ENCODE measurements around the gene SLC6A3. TPM values are rescaled to one million over a fixed set of nuclear protein-coding genes. Genes with fewer than 3 reads are reported as not detected.

The SLC6A3 gene
- polyA plus RNA-seq, 3 donors, result not detected

- no peaks in the 10 kb centered on the region for H3K36me3 Mint-ChIP-seq
- H3K27me3 ChIP-seq (ENCODE audit: control insufficient read depth in 2 of 2, insufficient read depth in 2 of 2, low read length in 2 of 2), result peaks cover 0 to 3% of the 10 kb centered on the region in 2 donors
- H3K36me3 ChIP-seq (replicated peaks in 1 of 2; ENCODE audit: control insufficient read depth in 1 of 2, insufficient read depth in 2 of 2, low read length in 2 of 2), result no peaks in the 10 kb centered on the region
- no peaks in the 10 kb centered on the region for H4K20me1 ChIP-seq (ENCODE audit: insufficient read depth, low read length)
- 64% methylated on average over 9 of the region's 11 CpGs for WGBS (ENCODE audit: insufficient coverage)
- no peak overlapping the region for H2AFZ ChIP-seq (ENCODE audit: insufficient read depth, low read depth, low read length, poor library complexity, severe bottlenecking)
- no peaks in the 10 kb centered on the region for H3K79me2 ChIP-seq (ENCODE audit: insufficient read depth, low read length)
- no peaks in the 10 kb centered on the region for H3K4me1 ChIP-seq (ENCODE audit: control insufficient read depth in 1 of 2, insufficient read depth in 2 of 2, low read length in 2 of 2)
- H3K4me2 ChIP-seq (replicated peaks; ENCODE audit: extremely low read depth, low read length, poor library complexity, severe bottlenecking), result no peak overlapping the region
- no peak for TF ChIP-seq CTCF (IDR thresholded peaks at IDR 0.05)
- no peak overlapping the region for H3K4me3 ChIP-seq (replicated peaks in 1 of 3; ENCODE audit: low read depth in 2 of 3, low read length in 3 of 3)
- no peaks in the 10 kb centered on the region for H3K4me1 Mint-ChIP-seq
- peaks cover 13 to 19% (median 16%) of the 10 kb centered on the region in 7 donors for H3K9me3 Mint-ChIP-seq
- no peak overlapping the region for H3K27ac ChIP-seq (ENCODE audit: low read depth in 1 of 2, low read length in 2 of 2)
- H3K4me3 Mint-ChIP-seq, result no peak overlapping the region
- DNase-seq, result no peak
- H3K9me3 ChIP-seq (replicated peaks in 1 of 2; ENCODE audit: control insufficient read depth in 1 of 2, insufficient read depth in 1 of 2, low read length in 2 of 2), result peaks cover 7 to 20% of the 10 kb centered on the region in 2 donors
- peaks cover 8 to 24% (median 13%) of the 10 kb centered on the region in 3 donors for H3K27me3 Mint-ChIP-seq (ENCODE audit: low read depth in 3 of 3)
- H3K9ac ChIP-seq (ENCODE audit: insufficient read depth, low read length, poor library complexity, severe bottlenecking), result no peak overlapping the region
- intact Hi-C loops (cut with micrococcal nuclease), result no loop called here
- H3K27ac Mint-ChIP-seq, result peak overlapping the region in 1 of 7 donors; percentile 1
These were observed 7.9 kb downstream of the SLC6A3 start for GRCh38 chr5:1437226-1437829.

- no peak for DNase-seq
- Histone ChIP-seq H3K4me1 (ENCODE audit: control insufficient read depth in 1 of 2, insufficient read depth in 2 of 2, low read length in 2 of 2) (no peaks in the 10 kb centered on the region), H3K4me2 (replicated peaks; ENCODE audit: extremely low read depth, low read length, poor library complexity, severe bottlenecking) (no peak overlapping the region), H3K27ac (ENCODE audit: low read depth in 1 of 2, low read length in 2 of 2) (no peak overlapping the region), H3K27me3 (ENCODE audit: control insufficient read depth in 2 of 2, insufficient read depth in 2 of 2, low read length in 2 of 2) (peaks cover 0 to 3% of the 10 kb centered on the region in 2 donors), H4K20me1 (ENCODE audit: insufficient read depth, low read length) (no peaks in the 10 kb centered on the region), H3K36me3 (replicated peaks in 1 of 2; ENCODE audit: control insufficient read depth in 1 of 2, insufficient read depth in 2 of 2, low read length in 2 of 2) (no peaks in the 10 kb centered on the region), H3K79me2 (ENCODE audit: insufficient read depth, low read length) (no peaks in the 10 kb centered on the region), H2AFZ (ENCODE audit: insufficient read depth, low read depth, low read length, poor library complexity, severe bottlenecking) (no peak overlapping the region), H3K9me3 (replicated peaks in 1 of 2; ENCODE audit: control insufficient read depth in 1 of 2, insufficient read depth in 1 of 2, low read length in 2 of 2) (peaks cover 13 to 26% of the 10 kb centered on the region in 2 donors), H3K9ac (ENCODE audit: insufficient read depth, low read length, poor library complexity, severe bottlenecking) (no peak overlapping the region), H3K4me3 (replicated peaks in 1 of 3; ENCODE audit: low read depth in 2 of 3, low read length in 3 of 3) (no peak overlapping the region)
- no peak for TF ChIP-seq CTCF (IDR thresholded peaks at IDR 0.05)
- Mint-ChIP-seq H3K27me3 (ENCODE audit: low read depth in 3 of 3) (peaks cover 5 to 17% (median 9%) of the 10 kb centered on the region in 3 donors), H3K9me3 (peaks cover 17 to 25% (median 20%) of the 10 kb centered on the region in 7 donors), H3K27ac (no peak overlapping the region), H3K4me3 (no peak overlapping the region), H3K36me3 (no peaks in the 10 kb centered on the region), H3K4me1 (no peaks in the 10 kb centered on the region)
- intact Hi-C loops (cut with micrococcal nuclease), result no loop called here
- WGBS (ENCODE audit: insufficient coverage), result 96% methylated on average over 16 of the region's 16 CpGs
These were observed 8.6 kb downstream of the SLC6A3 start for GRCh38 chr5:1436681-1437080.
